ENCODE measurements around the gene ARHGEF7. TPM values are rescaled to one million over a fixed set of nuclear protein-coding genes. Genes with fewer than 3 reads are reported as not detected.

Gene ARHGEF7
- total RNA-seq, 1 experiment from 2014 or later, result 46.2 TPM

- H3K79me2 ChIP-seq (ENCODE audit: insufficient read depth, low read length), result no peaks in the 10 kb centered on the region
- no peaks in the 10 kb centered on the region for H3K9me2 ChIP-seq (ENCODE audit: insufficient read depth)
- H3K4me1 ChIP-seq (ENCODE audit: control insufficient read depth in 1 of 2, insufficient read depth in 2 of 2, low read length in 2 of 2), result no peaks in the 10 kb centered on the region
- no peak overlapping the region for H3K27ac ChIP-seq (ENCODE audit: low read depth, low read length)
- H4K20me1 ChIP-seq (ENCODE audit: insufficient read depth), result no peaks in the 10 kb centered on the region
- no peak overlapping the region for H3K4me3 ChIP-seq (replicated peaks in 1 of 2; ENCODE audit: low read depth in 1 of 2, low read length in 2 of 2)
- RAD21 ChIA-PET (ENCODE audit: low non-redundant PET in 1 of 2, low total read pairs in 2 of 2, uncharacterized antibody in 2 of 2, unreplicated experiment in 2 of 2), result no interaction called here
- no peak for ATAC-seq
- TF ChIP-seq, protein P1, sequence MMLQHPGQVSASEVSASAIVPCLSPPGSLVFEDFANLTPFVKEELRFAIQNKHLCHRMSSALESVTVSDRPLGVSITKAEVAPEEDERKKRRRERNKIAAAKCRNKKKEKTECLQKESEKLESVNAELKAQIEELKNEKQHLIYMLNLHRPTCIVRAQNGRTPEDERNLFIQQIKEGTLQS (IDR thresholded peaks at IDR 0.05), result no peak
- TF ChIP-seq POLR2A (IDR thresholded peaks at IDR 0.05; ENCODE audit: borderline replicate concordance, extremely low read depth, insufficient read depth, insufficient read length) (no peak), POLR2AphosphoS5 (IDR thresholded peaks at IDR 0.05; ENCODE audit: low read depth, low read length) (no peak), EGR1 (IDR thresholded peaks at IDR 0.05; ENCODE audit: low read depth) (no peak), ZBTB33 (IDR thresholded peaks at IDR 0.05; ENCODE audit: extremely low read depth, insufficient replicate concordance, low read length) (no peak), EZH2phosphoT487 (IDR thresholded peaks at IDR 0.05; ENCODE audit: borderline replicate concordance) (no peak), FOSL1 (IDR thresholded peaks at IDR 0.05; ENCODE audit: low read depth) (no peak), ZNF274 (IDR thresholded peaks at IDR 0.05; ENCODE audit: low read depth, low read length) (no peak)
- CTCF ChIA-PET, result no interaction called here
- no peaks in the 10 kb centered on the region for H3K27me3 ChIP-seq (ENCODE audit: insufficient read depth, low read length)
- DNase-seq (ENCODE audit: low read depth, low spot score), result no peak
- no peaks in the 10 kb centered on the region for H3K36me3 ChIP-seq (ENCODE audit: control insufficient read depth in 1 of 2, insufficient read depth in 2 of 2, low read length in 2 of 2)
- H3K4me2 ChIP-seq (ENCODE audit: low read length), result no peak overlapping the region
- POLR2A ChIA-PET, result no interaction called here
- no TSS peak for BruUV-seq (replicated peaks)
- intact Hi-C loops (cut with micrococcal nuclease), result no loop called here
- H2AFZ ChIP-seq (ENCODE audit: low read depth, low read length, poor library complexity, severe bottlenecking), result no peak overlapping the region
- H3K9ac ChIP-seq (ENCODE audit: low read length), result no peak overlapping the region
- H3K9me3 ChIP-seq (ENCODE audit: control insufficient read depth in 1 of 2, insufficient read depth in 1 of 2, low read depth in 1 of 2, low read length in 2 of 2), result no peaks in the 10 kb centered on the region
Measured at GRCh38 chr13:111323549-111323948, 208.4 kb downstream of the ARHGEF7 start.
